Vagina (tissue), 2 donors: ENCODE data around the gene RRP12.

Source experiments
- CTCF ChIP-seq, 3 experiments: fragments of 450-650 bp in 2 of 3; fragments of 200-600 bp in 1 of 3; sonication (generic) in 1 of 3; IDR thresholded peaks; one replicate each; pipeline ENCODE4 v1.5.1; 2017 to 2019; ENCODE audit warnings: antibody characterized with exemption in 3 of 3, mild to moderate bottlenecking in 2 of 3, moderate library complexity in 2 of 3
- POLR2A ChIP-seq, 2 donors: fragments of 450-650 bp; IDR thresholded peaks; one replicate each; pipeline ENCODE4 v1.6.1; 2017; ENCODE audit warnings: antibody characterized with exemption in 2 of 2, mild to moderate bottlenecking in 2 of 2, moderate library complexity in 2 of 2
- POLR2AphosphoS5 ChIP-seq, 2 donors: sonication (generic); formaldehyde crosslinking; IDR thresholded peaks; one replicate each; pipeline ENCODE4 v1.9.0; 2017; ENCODE audit warnings: antibody characterized with exemption in 2 of 2, mild to moderate bottlenecking in 2 of 2, low read depth in 1 of 2; ENCODE audit not compliant: insufficient read depth in 1 of 2

GRCh38 chr10:97366572-97366971, 34.6 kb downstream of the RRP12 start:
- TF ChIP-seq POLR2A (IDR thresholded peaks at IDR 0.05) (no peak), CTCF (IDR thresholded peaks at IDR 0.05) (no peak), POLR2AphosphoS5 (IDR thresholded peaks at IDR 0.05; ENCODE audit: insufficient read depth in 1 of 2, low read depth in 1 of 2) (no peak)
